ENCODE data around the gene TRIM63. TPM values are rescaled to one million over a fixed set of nuclear protein-coding genes. Genes with fewer than 3 reads are reported as not detected.
A peak's percentile ranks its signal among the peaks of the same experiment; 100 is the strongest.

Gene TRIM63
- total RNA-seq, 1 experiment from 2014 or later = not detected

DNA sequence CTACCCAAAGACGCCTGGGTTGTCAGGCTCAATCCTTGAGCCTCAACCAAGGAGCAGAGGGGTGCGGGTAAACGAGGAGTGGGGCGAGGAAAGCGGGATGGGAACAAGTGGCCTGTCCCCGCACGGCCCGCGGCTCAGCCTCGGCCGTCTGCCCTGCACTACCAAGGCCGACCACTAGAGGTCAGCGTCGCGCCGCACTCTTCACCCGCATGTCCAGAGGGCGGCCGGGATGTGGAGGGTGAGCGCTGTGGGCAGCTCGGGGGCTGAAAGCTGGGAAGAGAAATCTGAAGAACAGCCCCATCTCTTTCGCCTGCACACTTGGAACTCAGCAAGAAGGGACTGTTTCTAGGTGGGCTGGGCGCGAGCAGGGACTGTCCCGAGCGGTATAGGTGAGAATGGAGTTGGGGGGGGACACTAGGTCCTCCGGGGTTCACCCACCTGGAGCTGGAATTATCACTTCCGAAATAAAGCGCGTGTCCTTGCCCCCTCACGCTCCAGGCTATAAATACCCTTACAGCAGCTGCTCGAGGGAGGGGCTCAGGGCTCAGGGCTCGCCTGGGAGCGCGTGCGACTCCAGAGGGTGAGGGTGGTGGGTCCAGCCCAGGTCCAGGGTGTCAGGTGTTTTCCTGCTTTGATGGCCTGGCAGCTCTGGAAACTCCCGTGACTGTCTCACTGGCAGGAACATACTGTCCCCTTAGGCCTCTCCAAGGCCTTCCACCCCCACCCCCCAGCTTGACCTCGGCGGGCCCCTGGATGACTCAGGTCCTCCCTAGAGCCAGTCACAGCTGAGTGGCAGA lies 31.3 kb downstream of the TRIM63 start:
- H3K27ac Mint-ChIP-seq = no peak overlapping the region
- Histone ChIP-seq H3T11ph (ENCODE audit: low read length) (no peak overlapping the region), H2AK5ac (ENCODE audit: insufficient read length, low read length) (no peak overlapping the region), H2BK5ac (ENCODE audit: insufficient read length, low read length) (no peak overlapping the region), H3K27me3 (ENCODE audit: insufficient read depth, low read length) (peaks cover 4% of the 10 kb centered on the region; the same call in 1 of the 2 replicates), H2BK15ac (ENCODE audit: low read depth, low read length) (no peak overlapping the region), H3K18ac (ENCODE audit: insufficient read length, low read depth, low read length) (no peak overlapping the region), H4K91ac (ENCODE audit: insufficient read length, low read depth, low read length) (no peak overlapping the region), H4K20me1 (ENCODE audit: control insufficient read depth, insufficient read depth, insufficient read length) (no peaks in the 10 kb centered on the region), H3K4me2 (ENCODE audit: insufficient read depth, insufficient read length, low read length) (peak overlapping the region; percentile 78), H3K79me1 (ENCODE audit: insufficient read depth, low read depth, low read length, poor library complexity, severe bottlenecking) (no peaks in the 10 kb centered on the region), H3K9ac (ENCODE audit: extremely low read depth, insufficient read length, low read length) (no peak overlapping the region), H3K27ac (ENCODE audit: insufficient read length, low read depth, low read length) (no peak overlapping the region), H3K56ac (ENCODE audit: insufficient read length, low read depth, low read length) (no peak overlapping the region), H2BK12ac (ENCODE audit: insufficient read length, low read depth, low read length) (no peak overlapping the region), H3K4ac (ENCODE audit: low read depth, low read length) (no peak overlapping the region), H3K23ac (ENCODE audit: insufficient read length, low read depth, low read length) (no peak overlapping the region), H3K4me1 (ENCODE audit: insufficient read depth, low read length) (no peaks in the 10 kb centered on the region; the same call in 1 of the 2 replicates), H2BK120ac (ENCODE audit: low read depth, low read length, poor library complexity, severe bottlenecking) (no peak overlapping the region), H2BK20ac (ENCODE audit: low read depth, low read length, poor library complexity, severe bottlenecking) (no peak overlapping the region), H3K14ac (ENCODE audit: insufficient read depth, low read length) (no peak overlapping the region), H3K9me3 (ENCODE audit: control insufficient read depth, low read depth, low read length) (no peaks in the 10 kb centered on the region), H4K5ac (ENCODE audit: insufficient read length, low read depth, low read length) (no peak overlapping the region), H2AFZ (ENCODE audit: low read length) (no peak overlapping the region), H3K23me2 (ENCODE audit: insufficient read length, low read depth, low read length, poor library complexity, severe bottlenecking) (peaks cover 12% of the 10 kb centered on the region), H3K79me2 (ENCODE audit: insufficient read depth, low read length) (no peaks in the 10 kb centered on the region), H4K8ac (replicated peaks; ENCODE audit: insufficient read length, low read depth, low read length) (no peak overlapping the region)
- peak; percentile 82 for DNase-seq
- TF ChIP-seq, protein P1, sequence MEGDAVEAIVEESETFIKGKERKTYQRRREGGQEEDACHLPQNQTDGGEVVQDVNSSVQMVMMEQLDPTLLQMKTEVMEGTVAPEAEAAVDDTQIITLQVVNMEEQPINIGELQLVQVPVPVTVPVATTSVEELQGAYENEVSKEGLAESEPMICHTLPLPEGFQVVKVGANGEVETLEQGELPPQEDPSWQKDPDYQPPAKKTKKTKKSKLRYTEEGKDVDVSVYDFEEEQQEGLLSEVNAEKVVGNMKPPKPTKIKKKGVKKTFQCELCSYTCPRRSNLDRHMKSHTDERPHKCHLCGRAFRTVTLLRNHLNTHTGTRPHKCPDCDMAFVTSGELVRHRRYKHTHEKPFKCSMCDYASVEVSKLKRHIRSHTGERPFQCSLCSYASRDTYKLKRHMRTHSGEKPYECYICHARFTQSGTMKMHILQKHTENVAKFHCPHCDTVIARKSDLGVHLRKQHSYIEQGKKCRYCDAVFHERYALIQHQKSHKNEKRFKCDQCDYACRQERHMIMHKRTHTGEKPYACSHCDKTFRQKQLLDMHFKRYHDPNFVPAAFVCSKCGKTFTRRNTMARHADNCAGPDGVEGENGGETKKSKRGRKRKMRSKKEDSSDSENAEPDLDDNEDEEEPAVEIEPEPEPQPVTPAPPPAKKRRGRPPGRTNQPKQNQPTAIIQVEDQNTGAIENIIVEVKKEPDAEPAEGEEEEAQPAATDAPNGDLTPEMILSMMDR (conservative IDR thresholded peaks at IDR 0.05) = peak; percentile 99
- H3K9me3 Mint-ChIP-seq = no peaks in the 10 kb centered on the region
- peaks cover 81% of the 10 kb centered on the region for H3K27me3 Mint-ChIP-seq (ENCODE audit: low read depth)
- no peaks in the 10 kb centered on the region for H3K36me3 Mint-ChIP-seq (ENCODE audit: insufficient read depth in 1 of 3, low read depth in 3 of 3)
- H3K4me1 Mint-ChIP-seq = peaks cover 9% of the 10 kb centered on the region in 2 experiments
- no CpG with 5 or more reads among the region's 39 CpGs for WGBS (ENCODE audit: extremely low coverage, insufficient read length, low lambda C conversion rate)
- H3K4me3 Mint-ChIP-seq = peak overlapping the region; percentile 81 to 88
